GM12874 (cell line): ENCODE results near the gene COA1.

Source experiments
- TF ChIP-seq, protein P1 (sequence below): IDR thresholded peaks from 2 replicates; pipeline ENCODE4 v1.5.1; 2011; ENCODE audit warnings: low read depth, mild to moderate bottlenecking, control low read depth, low read length, moderate library complexity; ENCODE audit not compliant: insufficient read depth

The COA1 gene

DNA sequence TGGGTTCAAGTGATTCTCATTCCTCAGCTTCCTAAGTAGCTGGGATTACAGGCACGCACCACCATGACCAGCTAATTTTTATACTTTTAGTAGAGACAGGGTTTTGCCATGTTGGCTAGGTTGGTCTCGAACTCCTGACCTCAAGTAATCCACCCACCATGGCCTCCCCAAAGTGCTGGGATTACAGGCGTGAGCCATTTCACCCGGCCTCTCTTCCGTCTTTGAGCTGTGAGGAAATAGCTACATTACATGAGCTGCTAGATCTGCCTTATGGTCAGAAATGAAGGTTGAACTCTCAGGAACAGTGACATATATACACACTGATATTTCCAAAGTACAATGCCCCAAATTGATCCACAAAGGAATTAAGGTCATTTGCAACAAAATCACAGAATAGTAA lies 31.5 kb upstream of the COA1 start:
- TF ChIP-seq, protein P1, sequence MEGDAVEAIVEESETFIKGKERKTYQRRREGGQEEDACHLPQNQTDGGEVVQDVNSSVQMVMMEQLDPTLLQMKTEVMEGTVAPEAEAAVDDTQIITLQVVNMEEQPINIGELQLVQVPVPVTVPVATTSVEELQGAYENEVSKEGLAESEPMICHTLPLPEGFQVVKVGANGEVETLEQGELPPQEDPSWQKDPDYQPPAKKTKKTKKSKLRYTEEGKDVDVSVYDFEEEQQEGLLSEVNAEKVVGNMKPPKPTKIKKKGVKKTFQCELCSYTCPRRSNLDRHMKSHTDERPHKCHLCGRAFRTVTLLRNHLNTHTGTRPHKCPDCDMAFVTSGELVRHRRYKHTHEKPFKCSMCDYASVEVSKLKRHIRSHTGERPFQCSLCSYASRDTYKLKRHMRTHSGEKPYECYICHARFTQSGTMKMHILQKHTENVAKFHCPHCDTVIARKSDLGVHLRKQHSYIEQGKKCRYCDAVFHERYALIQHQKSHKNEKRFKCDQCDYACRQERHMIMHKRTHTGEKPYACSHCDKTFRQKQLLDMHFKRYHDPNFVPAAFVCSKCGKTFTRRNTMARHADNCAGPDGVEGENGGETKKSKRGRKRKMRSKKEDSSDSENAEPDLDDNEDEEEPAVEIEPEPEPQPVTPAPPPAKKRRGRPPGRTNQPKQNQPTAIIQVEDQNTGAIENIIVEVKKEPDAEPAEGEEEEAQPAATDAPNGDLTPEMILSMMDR = no peak

DNA sequence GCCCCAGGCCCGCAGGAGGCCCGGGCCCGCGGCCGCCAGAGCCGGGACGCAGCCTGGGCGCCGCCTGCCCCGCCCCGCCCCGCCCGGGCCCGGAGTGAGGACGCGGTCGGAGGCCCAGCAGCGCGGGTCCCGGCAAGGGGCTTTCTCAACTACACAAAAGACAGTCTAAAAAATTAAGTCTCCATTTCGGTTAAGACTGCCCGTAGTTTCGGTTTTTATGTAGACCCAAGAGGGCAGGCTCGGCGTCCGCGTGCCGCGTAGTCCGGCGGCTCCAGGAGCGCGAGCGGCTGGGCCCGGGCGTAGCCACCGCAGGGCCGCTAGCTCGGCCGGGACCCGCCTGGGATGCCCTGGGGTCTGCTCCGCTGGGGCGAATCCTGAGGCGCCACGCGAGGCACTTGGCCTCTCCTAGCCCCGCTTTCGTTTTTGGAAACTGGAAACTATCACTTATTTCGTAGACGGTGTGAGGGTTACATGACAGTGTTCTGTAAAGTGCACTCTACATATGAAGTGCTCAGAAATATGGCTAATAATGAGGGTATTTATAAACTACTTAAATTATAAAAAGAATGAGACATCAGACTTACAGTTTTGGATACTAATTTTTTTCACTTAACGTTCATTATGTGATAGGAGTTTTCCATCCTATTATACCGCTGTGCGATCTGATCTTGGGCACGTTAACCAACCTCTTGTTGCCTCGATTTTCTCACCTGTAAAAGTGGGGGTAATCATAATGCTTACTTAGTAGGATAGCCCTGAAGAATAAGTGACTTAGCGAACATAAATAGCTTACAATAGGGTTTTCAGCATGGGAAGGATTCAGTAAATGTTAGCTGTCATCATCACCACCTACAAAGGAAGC lies 29.7 kb upstream of the COA1 start:
- TF ChIP-seq, protein P1 = no peak

DNA sequence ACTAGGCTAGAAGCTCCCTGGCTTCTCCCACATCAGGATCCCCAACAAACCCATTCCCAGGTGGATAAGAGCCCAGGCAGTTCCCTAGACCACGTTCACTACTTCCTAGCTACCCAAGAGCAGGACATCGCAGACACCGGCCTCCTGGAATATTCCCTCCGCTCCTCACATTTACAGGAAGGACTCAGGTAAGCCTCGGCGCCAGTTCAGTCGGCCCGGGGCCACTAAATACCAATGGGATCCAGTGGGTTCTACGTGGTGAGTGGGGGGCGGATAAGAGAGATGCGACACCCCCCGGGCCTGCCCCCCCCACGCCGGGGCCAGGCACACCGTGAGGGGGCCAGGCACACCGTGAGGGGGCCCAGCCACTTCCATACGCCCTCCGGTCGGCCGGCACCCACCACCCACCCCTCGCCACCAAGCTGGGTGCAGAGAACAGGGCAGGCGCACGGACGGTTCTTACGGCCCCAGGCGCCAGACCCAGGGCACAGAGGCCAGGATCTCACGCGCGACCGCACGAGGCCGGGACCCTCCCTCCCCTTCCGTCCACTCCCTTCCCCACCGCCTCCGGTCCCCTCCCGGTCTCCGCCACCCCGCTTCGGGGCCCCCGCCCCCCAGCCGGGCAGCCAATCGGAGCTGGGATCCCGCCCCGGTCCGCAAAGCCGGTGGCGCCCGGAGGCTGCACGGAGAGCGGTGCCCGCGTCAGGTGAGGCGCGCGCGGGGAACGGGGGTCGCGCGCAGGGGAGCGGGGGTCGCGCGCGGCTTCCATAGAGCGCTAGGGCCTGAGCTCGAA lies 28.9 kb upstream of the COA1 start, which contains the start of gene BLVRA:
Gene BLVRA (plus strand): TSS at position 652 of the 793 bp plus-strand sequence. CDS start 12,479 bp downstream, outside the sequence.
- TF ChIP-seq, protein P1 = no peak

DNA sequence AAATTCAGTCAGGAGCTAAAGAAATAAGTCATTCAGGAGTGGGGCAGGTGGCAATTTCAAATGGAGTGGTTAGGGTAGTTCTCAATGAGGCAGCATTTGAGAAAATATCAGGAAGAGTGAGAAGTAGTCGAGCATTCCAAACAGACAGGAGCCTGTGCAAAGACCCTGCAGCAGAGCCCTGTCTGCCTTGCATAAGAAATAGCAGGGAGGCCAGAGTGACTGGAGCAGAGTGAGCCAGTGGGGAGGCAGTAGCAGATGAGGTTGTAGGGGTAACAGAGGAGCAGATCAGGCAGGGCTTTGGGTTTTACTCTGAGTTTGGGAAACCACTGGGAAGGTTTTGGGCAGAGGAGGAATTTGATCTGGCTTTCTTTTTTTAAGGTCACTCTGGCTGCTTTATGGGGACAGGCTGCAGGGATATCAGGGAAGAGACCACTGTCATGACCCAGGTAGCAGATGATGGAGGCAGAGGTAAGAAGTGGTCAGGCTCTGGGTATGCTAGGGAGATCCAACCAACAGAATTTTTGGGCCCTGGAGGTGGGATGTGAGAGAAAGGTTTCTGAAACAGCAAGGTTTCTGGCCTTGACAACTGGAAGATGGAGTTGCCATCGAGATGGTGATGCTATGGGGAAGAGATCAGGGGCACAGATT lies 27.9 kb upstream of the COA1 start:
- TF ChIP-seq, protein P1 = no peak

DNA sequence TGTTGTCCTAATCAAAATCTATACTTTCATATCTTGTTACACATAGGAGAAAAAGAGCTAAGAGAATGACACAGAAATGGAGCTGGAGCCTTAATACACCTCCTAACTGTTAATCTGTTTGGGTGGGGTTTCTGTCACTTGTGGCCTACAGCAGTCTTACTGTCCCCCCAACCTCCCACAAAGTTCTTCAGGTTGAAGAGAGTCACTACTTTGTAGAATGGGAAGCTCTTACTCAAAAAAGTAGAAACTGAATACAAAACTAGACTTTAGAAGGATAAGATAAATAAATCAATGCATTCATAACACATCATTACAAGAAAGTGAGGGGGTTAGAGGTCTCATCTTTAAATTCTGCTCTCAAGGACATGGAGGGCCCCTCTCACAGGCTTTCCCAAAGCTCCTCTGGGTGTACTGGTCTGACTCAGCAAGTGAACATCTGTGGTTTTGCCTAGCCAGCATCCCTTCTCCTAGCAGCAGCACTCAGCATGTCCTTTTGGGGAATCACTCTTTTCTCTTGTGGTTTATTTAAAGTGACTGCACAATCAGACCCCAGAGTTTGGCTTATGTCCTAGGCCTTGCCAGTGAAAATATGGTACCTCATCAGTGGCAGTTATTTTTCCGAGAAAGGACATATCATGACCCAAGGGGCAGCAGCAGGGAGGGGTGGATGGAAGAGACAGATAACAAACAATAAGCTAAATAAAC lies 27.2 kb upstream of the COA1 start:
- TF ChIP-seq, protein P1 = no peak

DNA sequence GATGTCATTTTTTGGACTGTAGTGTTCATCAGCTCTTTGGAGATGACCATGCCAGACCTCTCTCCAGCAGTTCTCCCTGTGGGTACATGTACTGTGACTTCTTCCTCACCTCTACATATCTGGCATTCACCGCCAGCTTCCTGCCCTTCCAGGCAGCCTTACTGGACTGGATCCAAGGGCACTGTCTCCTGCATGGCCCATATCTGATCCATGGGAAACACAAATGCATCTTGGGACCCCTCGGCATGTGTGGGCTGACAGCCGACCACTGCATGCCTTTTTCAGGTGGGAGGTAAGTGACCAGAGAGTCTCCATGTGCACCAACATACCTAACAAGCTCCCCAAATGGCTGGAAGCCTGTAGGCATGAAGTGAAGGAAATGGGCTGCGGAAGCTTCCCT lies 25.3 kb upstream of the COA1 start:
- TF ChIP-seq, protein P1 = no peak
